ENCODE measurements around the gene ANXA7. TPM values are rescaled to one million over a fixed set of nuclear protein-coding genes. Genes with fewer than 3 reads are reported as not detected.
"Not testable (repeated sequence)": the region's sequence is repeated elsewhere in the genome, so short reads cannot be mapped to it uniquely, and the experiment has no call there.

The ANXA7 gene
- total RNA-seq, 4 donors from 2014 or later: 73.7 to 104 (median 98.8) TPM

DNA sequence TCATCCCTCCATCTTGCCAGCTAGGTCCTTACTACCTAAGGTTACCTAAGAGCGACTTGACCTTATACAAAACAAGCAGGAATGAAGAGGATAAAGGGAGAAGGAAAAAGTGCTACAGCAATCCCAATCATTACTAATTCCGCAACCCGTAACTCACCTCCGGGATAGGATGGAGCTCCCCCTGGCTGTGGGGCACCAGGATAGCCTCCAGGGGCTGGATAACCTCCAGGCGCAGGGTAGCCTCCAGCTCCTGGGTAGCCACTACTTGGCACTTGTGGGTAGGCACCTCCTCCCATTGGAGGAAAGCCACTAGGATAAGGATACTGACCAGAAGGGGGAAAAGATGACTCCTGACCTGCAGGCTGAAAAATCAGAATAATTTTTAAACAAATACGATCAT is 15.8 kb downstream of the ANXA7 start:
- intact Hi-C loops (cut with DNase I; ENCODE audit: low total_unique reads): no loop called here
- DNase-seq (ENCODE audit: low spot score in 2 of 2): no peak
- TF ChIP-seq, protein P1, sequence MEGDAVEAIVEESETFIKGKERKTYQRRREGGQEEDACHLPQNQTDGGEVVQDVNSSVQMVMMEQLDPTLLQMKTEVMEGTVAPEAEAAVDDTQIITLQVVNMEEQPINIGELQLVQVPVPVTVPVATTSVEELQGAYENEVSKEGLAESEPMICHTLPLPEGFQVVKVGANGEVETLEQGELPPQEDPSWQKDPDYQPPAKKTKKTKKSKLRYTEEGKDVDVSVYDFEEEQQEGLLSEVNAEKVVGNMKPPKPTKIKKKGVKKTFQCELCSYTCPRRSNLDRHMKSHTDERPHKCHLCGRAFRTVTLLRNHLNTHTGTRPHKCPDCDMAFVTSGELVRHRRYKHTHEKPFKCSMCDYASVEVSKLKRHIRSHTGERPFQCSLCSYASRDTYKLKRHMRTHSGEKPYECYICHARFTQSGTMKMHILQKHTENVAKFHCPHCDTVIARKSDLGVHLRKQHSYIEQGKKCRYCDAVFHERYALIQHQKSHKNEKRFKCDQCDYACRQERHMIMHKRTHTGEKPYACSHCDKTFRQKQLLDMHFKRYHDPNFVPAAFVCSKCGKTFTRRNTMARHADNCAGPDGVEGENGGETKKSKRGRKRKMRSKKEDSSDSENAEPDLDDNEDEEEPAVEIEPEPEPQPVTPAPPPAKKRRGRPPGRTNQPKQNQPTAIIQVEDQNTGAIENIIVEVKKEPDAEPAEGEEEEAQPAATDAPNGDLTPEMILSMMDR (IDR thresholded peaks at IDR 0.05): no peak
- TF ChIP-seq POLR2A (IDR thresholded peaks at IDR 0.05): no peak
- no peak overlapping the region for H3K4me3 ChIP-seq (ENCODE audit: low read depth, poor library complexity, severe bottlenecking)
- WGBS, 2 donors: 95 to 99% methylated on average over 6 of the region's 6 CpGs

DNA sequence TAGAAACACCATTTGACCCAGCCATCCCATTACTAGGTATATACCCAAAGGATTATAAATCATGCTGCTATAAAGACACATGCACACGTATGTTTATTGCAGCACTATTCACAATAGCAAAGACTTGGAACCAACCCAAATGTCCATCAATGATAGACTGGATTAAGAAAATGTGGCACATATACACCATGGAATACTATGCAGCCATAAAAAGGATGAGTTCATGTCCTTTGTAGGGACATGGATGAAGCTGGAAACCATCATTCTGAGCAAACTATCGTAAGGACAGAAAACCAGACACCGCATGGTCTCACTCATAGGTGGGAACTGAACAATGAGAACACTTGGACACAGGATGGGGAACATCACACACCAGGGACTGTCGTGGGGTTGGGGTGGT is 19.5 kb downstream of the ANXA7 start:
- DNase-seq (ENCODE audit: low spot score in 2 of 2); intact Hi-C loops (cut with DNase I; ENCODE audit: low total_unique reads); H3K4me3 ChIP-seq (ENCODE audit: low read depth, poor library complexity, severe bottlenecking): not testable (repeated sequence)
- 99 to 100% methylated on average over 3 of the region's 4 CpGs for WGBS, 2 donors

DNA sequence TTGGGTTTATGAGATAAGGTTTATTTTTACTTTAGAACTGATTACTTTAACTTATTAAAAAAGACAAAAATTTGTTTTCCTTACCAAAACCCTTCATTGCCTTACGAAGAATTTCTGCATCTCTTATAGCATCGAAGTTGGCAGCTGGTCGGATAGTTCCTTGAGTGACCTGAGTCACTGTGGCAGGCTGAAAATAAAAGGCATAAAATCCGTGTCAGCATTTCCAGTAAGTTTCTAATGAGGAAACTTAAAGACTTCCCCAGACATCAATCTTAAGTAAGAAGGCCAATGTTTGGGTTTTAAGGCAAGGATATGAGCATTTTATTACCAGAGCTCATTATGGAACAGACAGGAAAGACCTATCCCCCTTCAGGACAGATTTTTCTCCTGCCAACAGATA is 25.6 kb downstream of the ANXA7 start:
- 90 to 93% methylated on average over 4 of the region's 4 CpGs for WGBS, 2 donors
- DNase-seq (ENCODE audit: low spot score in 2 of 2): no peak
- no peak overlapping the region for H3K4me3 ChIP-seq (ENCODE audit: low read depth, poor library complexity, severe bottlenecking)
- TF ChIP-seq, protein P1 (IDR thresholded peaks at IDR 0.05): no peak
- no peak for TF ChIP-seq POLR2A (IDR thresholded peaks at IDR 0.05)
- intact Hi-C loops (cut with DNase I; ENCODE audit: low total_unique reads): no loop called here

GRCh38 chr10:73386583-73386982 is 27.3 kb downstream of the ANXA7 start:
- no peak for TF ChIP-seq POLR2A (IDR thresholded peaks at IDR 0.05)
- TF ChIP-seq, protein P1 (IDR thresholded peaks at IDR 0.05): no peak
- H3K4me3 ChIP-seq (ENCODE audit: low read depth, poor library complexity, severe bottlenecking): no peak overlapping the region
- WGBS, 2 donors: 95 to 98% methylated on average over 7 of the region's 7 CpGs
- DNase-seq (ENCODE audit: low spot score in 2 of 2): no peak
- intact Hi-C loops (cut with DNase I; ENCODE audit: low total_unique reads): no loop called here

DNA sequence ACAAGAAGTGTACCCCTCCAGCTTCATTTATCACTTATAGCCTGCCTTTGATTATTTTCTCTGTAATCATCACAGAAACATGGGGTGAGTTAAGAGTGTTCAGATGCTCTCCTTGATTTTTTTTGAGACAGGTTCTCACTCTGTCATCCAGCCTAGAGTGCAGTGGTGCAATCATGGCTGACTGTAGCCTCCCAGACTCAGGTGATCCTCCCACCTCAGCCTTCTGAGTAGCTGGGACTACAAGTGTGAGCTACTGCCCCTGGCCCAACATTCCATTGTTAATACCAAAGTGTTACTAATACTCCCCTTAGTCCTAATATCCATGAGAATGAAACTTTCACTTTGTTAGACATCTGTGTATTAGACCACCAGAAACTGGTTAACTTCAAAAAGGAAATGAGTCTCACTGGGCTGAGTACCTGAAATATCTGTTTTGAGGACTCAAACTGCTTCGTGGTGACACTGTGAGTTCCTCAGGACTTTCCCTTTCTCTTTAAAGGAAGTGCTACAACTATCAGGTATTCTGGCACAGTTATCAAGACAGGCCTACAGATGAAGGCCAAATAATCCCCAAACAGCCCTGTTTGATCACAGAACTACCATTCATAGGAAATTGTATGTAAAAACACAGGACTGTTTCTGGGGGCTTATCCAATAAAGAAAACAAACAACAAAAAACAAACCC is 34.7 kb downstream of the ANXA7 start:
- WGBS, 2 donors: 85 to 88% methylated on average over 1 of the region's 1 CpG
- intact Hi-C loops (cut with DNase I; ENCODE audit: low total_unique reads): no loop called here
- H3K4me3 ChIP-seq (ENCODE audit: low read depth, poor library complexity, severe bottlenecking): no peak overlapping the region
- no peak for TF ChIP-seq POLR2A (IDR thresholded peaks at IDR 0.05)
- TF ChIP-seq, protein P1 (IDR thresholded peaks at IDR 0.05): no peak
- no peak for DNase-seq (ENCODE audit: low spot score in 2 of 2)

- TF ChIP-seq, protein P1 (IDR thresholded peaks at IDR 0.05): no peak
- no peak for TF ChIP-seq POLR2A (IDR thresholded peaks at IDR 0.05)
- no peak for DNase-seq (ENCODE audit: low spot score in 2 of 2)
- 66 to 70% methylated on average over 3 of the region's 3 CpGs for WGBS, 2 donors
- H3K4me3 ChIP-seq (ENCODE audit: low read depth, poor library complexity, severe bottlenecking): no peak overlapping the region
- intact Hi-C loops (cut with DNase I; ENCODE audit: low total_unique reads): no loop called here
Measured at GRCh38 chr10:73376679-73377078, 37.2 kb downstream of the ANXA7 start.

Data from lower leg skin (tissue), 4 donors.